Smooth muscle cell (in vitro differentiated cells): ENCODE results near the gene ZBTB34. TPM values are rescaled to one million over a fixed set of nuclear protein-coding genes. Genes with fewer than 3 reads are reported as not detected.
A peak's percentile ranks its signal among the peaks of the same experiment; 100 is the strongest.
"Not testable (repeated sequence)": the region's sequence is repeated elsewhere in the genome, so short reads cannot be mapped to it uniquely, and the experiment has no call there.

Source experiments
- DNase-seq: peaks from one replicate; lab custom pipeline; 2025; ENCODE audit not compliant: unreplicated experiment; lab: John Stamatoyannopoulos, UW
- H2AFZ ChIP-seq: fragments of 200-600 bp; sonication (generic); 2 replicates; pipeline ENCODE4 v1.6.0; 2016; ENCODE audit warnings: antibody characterized with exemption, low read depth, mild to moderate bottlenecking
- H3F3A ChIP-seq: fragments of 200-600 bp; sonication (generic); 2 replicates; pipeline ENCODE4 v1.6.0; 2017; ENCODE audit warnings: antibody characterized with exemption, low read depth
- H3K27ac ChIP-seq: fragments of 200-600 bp; sonication (generic); 2 replicates; pipeline ENCODE4 v1.5.1; 2016; ENCODE audit warnings: low read depth, mild to moderate bottlenecking
- H3K27me3 ChIP-seq: fragments of 200-600 bp; sonication (generic); 2 replicates; pipeline ENCODE4 v1.6.1; 2016; ENCODE audit warnings: low read depth, mild to moderate bottlenecking
- H3K36me3 ChIP-seq: fragments of 200-600 bp; sonication (generic); 2 replicates; pipeline ENCODE4 v1.5.1; 2016; ENCODE audit warnings: low read depth
- H3K4me1 ChIP-seq: fragments of 200-600 bp; sonication (generic); 2 replicates; pipeline ENCODE4 v1.5.1; 2016; ENCODE audit warnings: low read depth
- H3K4me2 ChIP-seq: fragments of 200-600 bp; sonication (generic); 2 replicates; pipeline ENCODE4 v1.6.0; 2016; ENCODE audit warnings: mild to moderate bottlenecking
- H3K4me3 ChIP-seq: fragments of 200-600 bp; sonication (generic); 2 replicates; pipeline ENCODE4 v1.5.1; 2016; ENCODE audit warnings: mild to moderate bottlenecking
- H3K79me2 ChIP-seq: fragments of 200-600 bp; sonication (generic); 2 replicates; pipeline ENCODE4 v1.6.0; 2016; ENCODE audit warnings: low read depth, mild to moderate bottlenecking
- H3K9ac ChIP-seq: fragments of 200-600 bp; sonication (generic); 2 replicates; pipeline ENCODE4 v1.6.0; 2016; ENCODE audit warnings: low read depth
- H3K9me3 ChIP-seq: fragments of 200-600 bp; sonication (generic); replicated peaks from 2 replicates; pipeline ENCODE4 v1.5.1; 2016; ENCODE audit warnings: low read depth
- H4K20me1 ChIP-seq: fragments of 200-600 bp; sonication (generic); 2 replicates; pipeline ENCODE4 v1.6.0; 2016; ENCODE audit warnings: low read depth
- CTCF ChIP-seq: fragments of 200-600 bp; sonication (generic); IDR thresholded peaks from 2 replicates; pipeline ENCODE4 v1.5.1; 2017; ENCODE audit warnings: borderline replicate concordance, mild to moderate bottlenecking, antibody characterized with exemption; ENCODE audit not compliant: insufficient read depth, poor library complexity, severe bottlenecking
- WGBS: methylation state at CpG from one replicate; pipeline ENCODE4 v1.1.7; 2016; ENCODE audit warnings: low lambda C conversion rate; 5-methylcytosine and 5-hydroxymethylcytosine counted together
- polyA plus RNA-seq: library from polyadenylated mRNA; unstranded; fragments of >200 nt; fragmentation: Nextera tagmentation; extraction: Ambion mirVana; gene quantifications from 2 replicates; pipeline ENCODE4 v1.2.1, GENCODE V29; 2016
- total RNA-seq: library from RNA; depleted of rRNA; stranded (reverse); fragments of >200 nt; gene quantifications from 2 replicates; pipeline ENCODE4 v1.2.3, GENCODE V29; 2014

ZBTB34 gene, protein sequence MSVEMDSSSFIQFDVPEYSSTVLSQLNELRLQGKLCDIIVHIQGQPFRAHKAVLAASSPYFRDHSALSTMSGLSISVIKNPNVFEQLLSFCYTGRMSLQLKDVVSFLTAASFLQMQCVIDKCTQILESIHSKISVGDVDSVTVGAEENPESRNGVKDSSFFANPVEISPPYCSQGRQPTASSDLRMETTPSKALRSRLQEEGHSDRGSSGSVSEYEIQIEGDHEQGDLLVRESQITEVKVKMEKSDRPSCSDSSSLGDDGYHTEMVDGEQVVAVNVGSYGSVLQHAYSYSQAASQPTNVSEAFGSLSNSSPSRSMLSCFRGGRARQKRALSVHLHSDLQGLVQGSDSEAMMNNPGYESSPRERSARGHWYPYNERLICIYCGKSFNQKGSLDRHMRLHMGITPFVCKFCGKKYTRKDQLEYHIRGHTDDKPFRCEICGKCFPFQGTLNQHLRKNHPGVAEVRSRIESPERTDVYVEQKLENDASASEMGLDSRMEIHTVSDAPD
- total RNA-seq (17.8 and 20.1 TPM in 2 replicates), polyA plus RNA-seq (4.7 and 6.3 TPM in 2 replicates)

- peak within 1 kb of the TSS; percentile 48 for H2AFZ ChIP-seq
- H3F3A ChIP-seq, result no peaks in the 10 kb centered on the region
- no peaks in the 10 kb centered on the region for H3K9me3 ChIP-seq
- H4K20me1 ChIP-seq, result peaks cover 37% of the 10 kb centered on the region
- peaks cover 16% of the 10 kb centered on the region for H3K4me1 ChIP-seq
- TF ChIP-seq CTCF, result peak; percentile 100
- H3K36me3 ChIP-seq, result no peaks in the 10 kb centered on the region
- H3K79me2 ChIP-seq, result peaks cover 44% of the 10 kb centered on the region
- under 1% methylated on average over 40 of the region's 67 CpGs for WGBS
- H3K4me3 ChIP-seq, result peak within 1 kb of the TSS; percentile 92
- H3K9ac ChIP-seq, result peak within 1 kb of the TSS; percentile 83
- peaks cover 15% of the 10 kb centered on the region for H3K27me3 ChIP-seq
- H3K27ac ChIP-seq, result peak within 1 kb of the TSS; percentile 44
- peak within 1 kb of the TSS; percentile 88 for H3K4me2 ChIP-seq
- peak; percentile 75 for DNase-seq
Measured at GRCh38 chr9:126860077-126860756, at the start of gene ZBTB34. Gene ZBTB34 (plus strand): TSS chr9:126860639. CDS start chr9:126879400, 18,761 bp downstream.

GRCh38 chr9:126813072-126813471, 47.4 kb upstream of the ZBTB34 start:
- no peak for DNase-seq
- H3K4me3 ChIP-seq, result no peak overlapping the region

GRCh38 chr9:126814091-126814490, 46.3 kb upstream of the ZBTB34 start:
- Histone ChIP-seq H3K9me3 (peaks cover 15% of the 10 kb centered on the region), H3K79me2 (peaks cover 91% of the 10 kb centered on the region), H3K4me3 (no peak overlapping the region), H3K9ac (no peak overlapping the region), H3K4me2 (no peak overlapping the region), H3K27ac (no peak overlapping the region), H3K27me3 (no peaks in the 10 kb centered on the region), H3K36me3 (peaks cover 41% of the 10 kb centered on the region), H3K4me1 (no peaks in the 10 kb centered on the region), H3F3A (no peaks in the 10 kb centered on the region), H2AFZ (no peak overlapping the region), H4K20me1 (peaks cover 57% of the 10 kb centered on the region)
- TF ChIP-seq CTCF, result no peak
- DNase-seq, result no peak

More at GRCh38 chr9:126813072-126813471, 47.4 kb upstream of the ZBTB34 start:
- TF ChIP-seq CTCF, result no peak
- no peak overlapping the region for H2AFZ ChIP-seq
- H3K9ac ChIP-seq, result no peak overlapping the region
- peaks cover 93% of the 10 kb centered on the region for H3K79me2 ChIP-seq
- 96% methylated on average over 11 of the region's 11 CpGs for WGBS
- H4K20me1 ChIP-seq, result peaks cover 67% of the 10 kb centered on the region
- H3K36me3 ChIP-seq, result peaks cover 34% of the 10 kb centered on the region
- no peaks in the 10 kb centered on the region for H3K27me3 ChIP-seq
- peaks cover 9% of the 10 kb centered on the region for H3K9me3 ChIP-seq
- no peaks in the 10 kb centered on the region for H3F3A ChIP-seq
- no peak overlapping the region for H3K4me2 ChIP-seq
- no peak overlapping the region for H3K27ac ChIP-seq
- no peaks in the 10 kb centered on the region for H3K4me1 ChIP-seq

- H3K4me1 ChIP-seq, H3F3A ChIP-seq, DNase-seq, H3K27me3 ChIP-seq, H3K4me3 ChIP-seq, H2AFZ ChIP-seq, H3K4me2 ChIP-seq, H3K9ac ChIP-seq, H3K27ac ChIP-seq: not testable (repeated sequence)
- WGBS, result over 99% methylated on average over 7 of the region's 7 CpGs
- peaks cover 47% of the 10 kb centered on the region for H4K20me1 ChIP-seq
- H3K79me2 ChIP-seq, result peaks cover 81% of the 10 kb centered on the region
- H3K9me3 ChIP-seq, result peaks cover 23% of the 10 kb centered on the region
- H3K36me3 ChIP-seq, result peaks cover 50% of the 10 kb centered on the region
Measured at GRCh38 chr9:126817615-126818014, 42.8 kb upstream of the ZBTB34 start.
